ENCODE results near the gene KCNK1.

KCNK1 gene

DNA sequence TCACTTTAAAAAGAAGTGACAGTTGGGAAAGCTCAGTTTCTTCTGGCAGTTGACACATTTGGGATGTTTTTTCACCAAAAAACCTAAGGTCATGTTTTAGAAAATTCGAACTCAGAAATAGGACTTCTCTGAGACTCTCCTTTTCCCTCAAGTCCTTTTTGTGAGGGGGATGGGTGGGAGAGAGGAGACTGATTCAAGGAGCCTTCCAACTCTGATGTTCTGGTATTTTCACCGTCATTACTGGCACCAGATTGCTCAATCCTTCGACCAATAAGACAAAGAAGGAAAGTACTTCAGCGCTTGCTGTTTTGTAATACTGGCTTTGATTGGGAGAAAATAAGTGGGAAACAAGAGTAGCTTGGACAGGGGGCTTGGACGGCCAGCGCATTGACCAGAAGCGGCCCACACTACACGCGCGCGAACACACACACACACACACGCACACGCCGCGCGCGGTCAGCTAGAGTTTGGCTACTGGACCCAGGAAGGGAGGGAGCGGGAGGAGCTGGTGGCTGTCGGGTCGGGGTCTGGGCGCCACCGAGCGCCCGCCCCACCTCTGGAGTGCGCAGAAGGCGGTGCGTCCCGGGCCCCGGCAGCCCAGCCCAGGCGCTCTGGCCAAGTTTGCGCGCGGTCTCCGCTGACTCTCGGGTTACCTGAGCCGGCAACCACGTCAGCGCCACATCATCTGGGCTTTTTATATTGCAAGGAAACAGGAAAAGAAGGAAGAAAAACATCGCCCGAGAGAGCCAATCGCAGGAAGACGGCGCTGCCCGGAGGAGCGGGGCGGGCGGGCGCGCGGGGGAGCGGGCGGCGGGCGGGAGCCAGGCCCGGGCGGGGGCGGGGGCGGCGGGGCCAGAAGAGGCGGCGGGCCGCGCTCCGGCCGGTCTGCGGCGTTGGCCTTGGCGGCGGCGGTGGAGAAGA is at the start of gene KCNK1:
Gene KCNK1 (plus strand): TSS at position 855 of the 921 bp plus-strand sequence. CDS start 66 bp downstream, at position 921.
- H3K4me1 ChIP-seq (ENCODE audit: insufficient read depth, low read length): no peaks in the 10 kb centered on the region; the same call in 1 of the 2 replicates
- H3K9me3 ChIP-seq (ENCODE audit: control insufficient read depth, insufficient read depth, low read length): no peaks in the 10 kb centered on the region
- no peaks in the 10 kb centered on the region for H3K36me3 ChIP-seq (ENCODE audit: insufficient read depth, low read length)
- peak within 1 kb of the TSS; percentile 71 for H3K9ac ChIP-seq (ENCODE audit: low read depth, low read length)

DNA sequence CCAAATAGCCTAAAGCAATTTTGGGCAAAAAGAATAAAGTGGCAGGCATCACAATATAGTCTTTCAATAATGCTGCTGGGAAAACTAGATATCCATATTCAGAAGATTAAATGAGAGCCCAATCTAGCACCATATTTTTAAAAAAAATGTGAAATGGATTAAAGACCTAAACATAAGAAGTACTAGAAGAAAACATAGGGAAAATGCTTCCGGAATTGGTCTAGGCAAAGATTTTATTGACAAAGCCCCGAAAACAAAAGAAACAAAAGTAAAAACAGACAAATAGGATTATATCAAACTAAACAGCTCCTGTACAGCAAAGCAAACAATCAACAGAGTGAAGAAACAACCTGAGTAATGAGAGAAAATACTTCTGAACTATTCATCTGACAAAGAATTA is 48.6 kb upstream of the KCNK1 start:
- Histone ChIP-seq H3K9ac (ENCODE audit: low read depth, low read length) (no peak overlapping the region), H3K4me1 (ENCODE audit: insufficient read depth, low read length) (no peaks in the 10 kb centered on the region), H3K36me3 (ENCODE audit: insufficient read depth, low read length) (no peaks in the 10 kb centered on the region)

DNA sequence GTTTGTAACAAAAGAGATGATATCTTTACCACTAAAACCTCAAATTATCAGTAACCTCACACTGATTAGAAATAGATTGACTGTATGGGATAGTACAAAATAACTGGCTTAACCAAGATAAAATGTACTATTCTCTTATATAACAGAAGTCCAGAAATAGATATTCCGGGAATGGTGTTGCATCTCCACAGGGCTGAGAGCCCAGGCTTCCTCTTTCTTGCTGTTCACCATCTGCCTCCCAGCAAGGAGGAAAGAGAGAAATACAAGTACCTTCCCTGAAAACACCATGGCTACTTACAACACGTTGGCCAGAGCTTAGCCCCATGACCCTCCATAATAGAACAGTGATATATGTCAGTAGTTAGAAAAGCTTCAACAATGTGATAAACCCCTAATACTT is 47.0 kb upstream of the KCNK1 start:
- H3K9ac ChIP-seq (ENCODE audit: low read depth, low read length): no peak overlapping the region
- H3K9me3 ChIP-seq (ENCODE audit: control insufficient read depth, insufficient read depth, low read length): no peaks in the 10 kb centered on the region
- no peaks in the 10 kb centered on the region for H3K4me1 ChIP-seq (ENCODE audit: insufficient read depth, low read length)
- no peaks in the 10 kb centered on the region for H3K36me3 ChIP-seq (ENCODE audit: insufficient read depth, low read length)

More for the DNA sequence above, 48.6 kb upstream of the KCNK1 start:
- H3K9me3 ChIP-seq (ENCODE audit: control insufficient read depth, insufficient read depth, low read length): no peaks in the 10 kb centered on the region; the same call in 1 of the 2 replicates

DNA sequence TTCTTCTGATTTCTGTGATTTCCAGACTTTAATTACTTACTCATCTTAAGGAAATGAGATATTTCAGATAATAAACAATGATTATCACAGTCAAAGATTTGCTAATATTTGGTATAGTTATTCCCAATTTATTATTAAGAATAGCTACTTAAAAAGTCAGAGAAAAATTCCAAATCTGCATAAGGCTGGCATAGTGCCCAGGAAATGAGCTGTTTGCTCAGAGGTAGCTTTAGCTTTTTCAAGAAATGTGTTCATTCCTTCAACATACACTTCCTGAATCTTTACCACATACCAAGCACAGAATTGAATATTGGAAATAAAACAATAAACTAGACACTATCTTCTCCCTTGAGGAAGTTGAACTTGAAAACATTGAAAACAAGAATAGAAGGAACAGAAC is 44.3 kb upstream of the KCNK1 start:
- H3K9ac ChIP-seq (ENCODE audit: low read depth, low read length): no peak overlapping the region
- H3K4me1 ChIP-seq (ENCODE audit: insufficient read depth, low read length): no peaks in the 10 kb centered on the region
- no peaks in the 10 kb centered on the region for H3K36me3 ChIP-seq (ENCODE audit: insufficient read depth, low read length)
- no peaks in the 10 kb centered on the region for H3K9me3 ChIP-seq (ENCODE audit: control insufficient read depth, insufficient read depth, low read length)

DNA sequence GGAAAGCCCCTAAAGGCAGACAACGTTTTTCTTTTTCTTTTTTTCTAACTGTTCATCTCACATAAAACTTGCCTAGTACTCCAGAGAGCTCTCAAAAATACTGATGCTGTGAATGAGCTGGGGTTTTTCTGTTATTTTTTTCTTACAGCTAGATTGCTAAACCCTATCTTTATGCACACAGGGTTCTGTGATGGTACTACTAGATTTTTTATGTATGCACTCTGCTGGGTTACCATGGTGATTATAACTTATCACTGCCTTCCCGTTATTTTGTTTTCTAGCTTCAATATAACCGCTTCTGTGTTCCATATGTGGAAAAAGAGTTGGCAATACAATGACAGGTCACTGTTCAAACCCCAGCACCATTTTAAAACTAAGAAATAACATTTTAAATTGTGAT is 43.7 kb upstream of the KCNK1 start:
- Histone ChIP-seq H3K4me1 (ENCODE audit: insufficient read depth, low read length) (no peaks in the 10 kb centered on the region), H3K36me3 (ENCODE audit: insufficient read depth, low read length) (no peaks in the 10 kb centered on the region), H3K9ac (ENCODE audit: low read depth, low read length) (no peak overlapping the region), H3K9me3 (ENCODE audit: control insufficient read depth, insufficient read depth, low read length) (no peaks in the 10 kb centered on the region)

DNA sequence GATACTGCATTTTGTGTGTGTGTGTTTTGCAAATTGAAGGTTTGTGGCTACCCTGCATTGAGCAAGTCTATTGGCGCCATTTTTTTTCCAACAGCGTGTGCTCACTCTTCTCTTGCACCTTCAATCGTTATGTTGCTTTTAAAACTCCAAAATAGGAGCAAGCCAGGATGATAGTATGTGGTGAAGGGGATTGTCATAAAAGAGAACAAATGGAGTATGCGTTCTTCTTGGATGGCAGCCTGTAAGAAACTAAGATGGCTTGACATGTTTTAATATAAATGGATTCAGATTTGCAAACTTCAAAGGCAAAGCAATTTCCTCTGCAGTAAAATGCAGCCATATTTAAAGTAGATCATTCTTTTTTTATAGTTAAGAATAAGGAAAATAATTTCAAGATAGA is 43.2 kb upstream of the KCNK1 start:
- Histone ChIP-seq H3K9me3 (ENCODE audit: control insufficient read depth, insufficient read depth, low read length) (no peaks in the 10 kb centered on the region), H3K9ac (ENCODE audit: low read depth, low read length) (no peak overlapping the region), H3K36me3 (ENCODE audit: insufficient read depth, low read length) (no peaks in the 10 kb centered on the region), H3K4me1 (ENCODE audit: insufficient read depth, low read length) (no peaks in the 10 kb centered on the region)

DNA sequence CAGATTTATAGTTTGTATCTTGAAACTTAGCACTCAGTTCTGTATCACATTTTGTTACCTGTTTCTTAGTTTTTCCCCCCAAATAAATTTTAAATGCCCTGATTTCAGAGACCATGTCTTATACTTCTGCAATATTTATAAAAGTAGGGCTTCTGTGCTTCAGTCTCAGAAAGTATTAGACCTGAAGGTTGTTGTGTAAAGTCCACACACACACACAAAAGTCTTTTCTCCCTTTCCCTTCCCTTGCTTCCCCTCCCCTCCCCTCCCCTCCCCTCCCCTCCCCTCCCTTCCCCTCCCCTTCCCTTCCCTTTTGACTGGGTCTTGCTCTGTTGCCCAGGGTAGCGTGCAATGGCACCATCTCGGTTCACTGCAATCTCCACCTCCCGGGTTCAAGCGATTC is 41.0 kb upstream of the KCNK1 start:
- Histone ChIP-seq H3K36me3 (ENCODE audit: insufficient read depth, low read length) (no peaks in the 10 kb centered on the region), H3K4me1 (ENCODE audit: insufficient read depth, low read length) (no peaks in the 10 kb centered on the region), H3K9me3 (ENCODE audit: control insufficient read depth, insufficient read depth, low read length) (no peaks in the 10 kb centered on the region), H3K9ac (ENCODE audit: low read depth, low read length) (no peak overlapping the region)

DNA sequence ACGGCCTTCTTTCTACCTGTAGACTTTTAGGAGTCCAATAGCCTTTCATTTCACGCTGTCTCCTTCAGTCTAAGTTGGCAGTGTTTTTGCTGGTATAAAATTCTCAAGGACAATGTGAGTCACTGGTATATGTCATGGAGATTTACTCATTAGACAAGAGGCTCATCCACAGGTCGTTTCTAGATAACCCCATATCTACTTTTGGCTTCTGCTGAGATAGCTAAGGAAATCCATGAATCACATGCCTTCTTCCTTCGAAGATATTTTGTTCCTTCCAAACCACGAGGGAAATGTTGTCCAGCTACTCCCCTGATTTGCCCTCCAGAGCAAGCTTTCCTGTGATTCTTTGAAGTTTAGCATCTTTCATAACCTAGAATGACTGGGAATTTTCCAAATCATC is 38.5 kb upstream of the KCNK1 start:
- H3K36me3 ChIP-seq (ENCODE audit: insufficient read depth, low read length): no peaks in the 10 kb centered on the region
- no peak overlapping the region for H3K9ac ChIP-seq (ENCODE audit: low read depth, low read length)
- H3K9me3 ChIP-seq (ENCODE audit: control insufficient read depth, insufficient read depth, low read length): no peaks in the 10 kb centered on the region; the same call in 1 of the 2 replicates
- no peaks in the 10 kb centered on the region for H3K4me1 ChIP-seq (ENCODE audit: insufficient read depth, low read length)

DNA sequence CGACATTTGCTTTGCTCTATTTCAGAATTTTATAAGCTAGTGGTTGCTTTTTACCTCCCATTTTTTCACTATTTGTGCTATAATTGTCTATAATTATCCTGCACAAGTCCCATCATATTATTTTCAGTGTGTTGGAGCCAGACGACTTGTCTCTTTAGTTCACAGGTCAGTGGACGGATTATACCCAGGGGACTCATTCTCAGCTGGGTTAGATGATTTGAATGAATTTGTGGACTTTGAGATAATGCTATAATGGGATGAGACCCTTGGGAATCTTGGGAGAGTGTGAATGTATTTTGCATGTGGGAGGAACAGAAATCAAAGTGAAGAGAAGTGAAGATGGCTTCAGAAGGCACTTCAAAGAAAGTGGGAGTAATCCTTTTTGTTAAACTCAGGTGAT is 31.5 kb upstream of the KCNK1 start:
- Histone ChIP-seq H3K9me3 (ENCODE audit: control insufficient read depth, insufficient read depth, low read length) (no peaks in the 10 kb centered on the region; the same call in 1 of the 2 replicates), H3K9ac (ENCODE audit: low read depth, low read length) (no peak overlapping the region), H3K36me3 (ENCODE audit: insufficient read depth, low read length) (no peaks in the 10 kb centered on the region), H3K4me1 (ENCODE audit: insufficient read depth, low read length) (no peaks in the 10 kb centered on the region)

DNA sequence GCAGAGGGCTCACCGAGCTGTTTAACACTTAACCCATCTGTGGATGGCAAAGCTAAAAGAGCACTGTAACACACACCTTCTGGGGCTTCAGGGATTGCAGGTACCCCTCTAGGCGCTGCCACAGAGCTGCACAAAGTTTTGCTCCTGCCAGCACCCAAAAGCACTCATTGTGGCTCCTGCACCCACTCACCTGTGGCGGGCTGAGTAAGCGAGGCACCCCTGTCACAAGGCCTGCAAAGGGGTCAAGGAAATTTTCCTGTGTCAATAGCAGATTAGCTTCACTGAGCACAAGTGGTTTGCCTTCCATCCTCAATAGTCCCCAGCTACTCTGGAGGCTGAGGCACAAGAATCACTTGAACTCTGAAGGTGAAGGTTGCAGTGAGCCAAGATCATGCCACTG is 29.5 kb upstream of the KCNK1 start:
- Histone ChIP-seq H3K4me1 (ENCODE audit: insufficient read depth, low read length) (0 out of 2 replicates have a peak, but pooled peaks cover 3% of the 10 kb centered on the region), H3K9me3 (ENCODE audit: control insufficient read depth, insufficient read depth, low read length) (no peaks in the 10 kb centered on the region), H3K36me3 (ENCODE audit: insufficient read depth, low read length) (no peaks in the 10 kb centered on the region), H3K9ac (ENCODE audit: low read depth, low read length) (no peak overlapping the region)

DNA sequence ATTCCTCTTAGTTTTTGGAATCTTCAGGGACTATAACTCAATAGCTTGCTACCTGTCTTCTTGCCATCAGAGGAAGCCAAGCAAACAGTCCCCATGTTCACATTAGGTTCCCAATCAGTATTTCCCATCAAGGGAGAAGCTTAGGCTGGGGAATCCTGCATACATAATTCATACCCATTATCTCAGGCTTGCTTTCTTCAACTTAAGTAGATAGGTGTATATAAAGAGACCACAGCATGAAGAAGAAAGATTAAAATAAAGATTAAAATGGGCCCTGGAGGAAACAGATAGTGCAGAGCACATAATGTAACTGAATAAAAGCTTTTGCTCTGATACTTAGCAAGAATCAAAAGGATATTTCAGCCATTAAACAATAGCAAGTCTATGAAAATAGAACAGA is 29.0 kb upstream of the KCNK1 start:
- 0 out of 2 replicates have a peak, but pooled peaks cover 3% of the 10 kb centered on the region for H3K4me1 ChIP-seq (ENCODE audit: insufficient read depth, low read length)

DNA sequence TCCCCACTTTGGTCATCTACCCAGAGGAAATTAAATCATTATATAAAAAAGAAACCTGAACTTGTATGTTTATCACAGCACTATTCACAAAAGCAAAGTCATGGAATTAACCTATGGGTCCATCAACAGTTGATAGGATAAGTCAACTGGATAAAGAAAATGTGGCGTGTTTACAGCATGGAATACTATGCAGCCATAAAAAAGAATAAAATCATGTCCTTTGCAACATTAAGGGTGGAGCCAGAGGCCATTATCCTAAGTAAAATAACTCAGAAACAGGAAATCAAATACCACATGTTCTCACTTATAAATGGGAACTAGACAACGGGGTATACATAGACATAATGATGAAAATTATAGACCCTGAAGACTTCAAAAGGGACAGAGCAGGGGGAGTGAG is 27.6 kb upstream of the KCNK1 start:
- no peaks in the 10 kb centered on the region for H3K9me3 ChIP-seq (ENCODE audit: control insufficient read depth, insufficient read depth, low read length)
- no peak overlapping the region for H3K9ac ChIP-seq (ENCODE audit: low read depth, low read length)
- 0 out of 2 replicates have a peak, but pooled peaks cover 3% of the 10 kb centered on the region for H3K4me1 ChIP-seq (ENCODE audit: insufficient read depth, low read length)
- H3K36me3 ChIP-seq (ENCODE audit: insufficient read depth, low read length): no peaks in the 10 kb centered on the region

More for the DNA sequence above, 29.0 kb upstream of the KCNK1 start:
- Histone ChIP-seq H3K36me3 (ENCODE audit: insufficient read depth, low read length) (no peaks in the 10 kb centered on the region), H3K9me3 (ENCODE audit: control insufficient read depth, insufficient read depth, low read length) (no peaks in the 10 kb centered on the region), H3K9ac (ENCODE audit: low read depth, low read length) (no peak overlapping the region)

DNA sequence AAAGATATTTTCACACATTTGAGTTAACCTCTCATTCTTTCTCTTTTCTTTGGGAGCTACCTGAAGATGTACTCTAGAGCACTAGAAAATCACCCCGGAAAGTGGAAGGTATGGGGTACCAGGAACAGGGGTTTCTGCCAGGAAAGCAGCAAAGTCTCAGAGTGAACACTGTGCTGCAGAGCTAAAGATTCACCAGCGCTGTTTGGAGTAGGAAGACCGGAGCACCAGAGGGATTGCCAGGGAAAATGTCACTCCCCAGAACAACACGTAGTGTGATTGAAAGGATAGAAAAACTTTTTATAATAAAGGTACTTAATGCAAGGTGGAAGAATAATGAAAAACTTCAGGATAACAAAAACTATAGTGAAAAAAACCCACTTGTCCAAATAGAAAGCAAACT is 26.7 kb upstream of the KCNK1 start:
- Histone ChIP-seq H3K4me1 (ENCODE audit: insufficient read depth, low read length) (0 out of 2 replicates have a peak, but pooled peaks cover 3% of the 10 kb centered on the region), H3K9me3 (ENCODE audit: control insufficient read depth, insufficient read depth, low read length) (no peaks in the 10 kb centered on the region)

DNA sequence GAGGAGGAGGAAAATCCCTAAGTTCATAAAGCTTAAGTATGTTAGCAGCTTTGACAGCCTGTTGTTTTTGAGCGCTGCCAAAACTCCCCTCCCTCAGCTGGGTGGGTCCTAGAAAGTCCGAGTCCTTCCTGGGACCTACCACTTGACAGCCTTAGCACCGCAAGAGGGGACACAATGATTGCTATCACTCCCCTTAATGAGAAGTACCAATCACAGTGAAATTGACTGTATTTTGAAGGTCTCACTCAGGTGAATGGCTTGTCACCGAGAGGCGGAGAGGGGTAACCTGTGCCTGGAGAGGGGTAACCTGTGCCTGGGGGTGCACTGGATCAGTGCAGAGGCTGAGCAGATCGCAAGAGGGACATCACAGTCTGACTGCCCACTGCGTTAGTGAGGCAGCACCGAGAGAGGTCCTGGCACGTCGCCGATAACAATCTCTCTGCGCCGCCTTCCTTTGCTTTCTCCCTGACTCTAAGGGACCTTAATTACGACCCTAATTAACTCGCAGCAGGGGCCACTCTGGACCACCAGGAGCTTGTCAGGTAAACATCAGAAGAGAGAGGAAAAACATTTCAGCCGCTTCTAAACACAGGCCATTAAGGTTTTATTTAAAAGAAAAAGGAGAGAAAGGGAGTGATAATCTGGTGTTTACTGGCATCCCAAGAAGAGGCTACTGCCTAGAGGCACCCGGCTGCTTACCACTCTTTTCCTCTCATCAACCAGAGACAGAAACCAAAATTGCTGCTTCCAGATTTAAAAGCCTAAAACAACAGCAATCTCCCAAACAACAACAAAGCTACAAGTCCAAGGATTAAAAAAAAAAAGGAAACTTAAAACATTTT is 25.7 kb upstream of the KCNK1 start:
- H3K36me3 ChIP-seq (ENCODE audit: insufficient read depth, low read length): no peaks in the 10 kb centered on the region
- peak overlapping the region; percentile 49; the same call in 1 of the 2 replicates for H3K9ac ChIP-seq (ENCODE audit: low read depth, low read length)
- H3K4me1 ChIP-seq (ENCODE audit: insufficient read depth, low read length): 0 out of 2 replicates have a peak, but pooled peaks cover 3% of the 10 kb centered on the region
- no peaks in the 10 kb centered on the region for H3K9me3 ChIP-seq (ENCODE audit: control insufficient read depth, insufficient read depth, low read length)

More for the DNA sequence above, 26.7 kb upstream of the KCNK1 start:
- no peak overlapping the region for H3K9ac ChIP-seq (ENCODE audit: low read depth, low read length)
- H3K36me3 ChIP-seq (ENCODE audit: insufficient read depth, low read length): no peaks in the 10 kb centered on the region

Measured in ES-I3 (cell line).